Lower leg skin (tissue), 4 donors: ENCODE data around the gene MMADHC. TPM values are rescaled to one million over a fixed set of nuclear protein-coding genes. Genes with fewer than 3 reads are reported as not detected.

Experiments used
- DNase-seq, 2 donors: peaks; one replicate each; pipeline ENCODE4 v3.0.0-alpha.2; 2019; ENCODE audit warnings: low spot score in 2 of 2
- H3K4me3 ChIP-seq: fragments of 200-600 bp; sonication (generic); 2 replicates; pipeline ENCODE4 v1.5.1; 2017; ENCODE audit warnings: mild to moderate bottlenecking, low read depth; ENCODE audit not compliant: poor library complexity, severe bottlenecking
- POLR2A ChIP-seq, 2 donors: fragments of 450-650 bp; IDR thresholded peaks; one replicate each; pipeline ENCODE4 v1.6.1; 2016 to 2017; ENCODE audit warnings: antibody characterized with exemption in 2 of 2, mild to moderate bottlenecking in 1 of 2, moderate library complexity in 1 of 2
- WGBS, 2 donors: methylation state at CpG; one replicate each; pipeline ENCODE4 v1.1.5; 2018; 5-methylcytosine and 5-hydroxymethylcytosine counted together
- intact Hi-C: fragments of 100-400 bp; cut with DNase I; formaldehyde crosslinking; loops from one replicate; pipeline ENCODE4 v1.15.0; 2023; ENCODE audit warnings: low total_unique reads
- total RNA-seq, 4 donors: library from RNA; depleted of rRNA; stranded (reverse); fragments of >200 nt; gene quantifications; one replicate each; pipeline ENCODE4 v1.1.0, GENCODE V29; 2016
- TF ChIP-seq, protein P1 (sequence below), 3 donors: fragments of 450-650 bp; IDR thresholded peaks; one replicate each; pipeline ENCODE4 v1.5.1; 2016; ENCODE audit warnings: antibody characterized with exemption in 3 of 3, mild to moderate bottlenecking in 3 of 3, moderate library complexity in 2 of 3

MMADHC gene
- total RNA-seq, 4 donors from 2014 or later: 66.3 to 118 (median 95.4) TPM

- intact Hi-C loops: no loop called here
- no peak for DNase-seq
- TF ChIP-seq POLR2A (IDR thresholded peaks at IDR 0.05): no peak
- TF ChIP-seq, protein P1, sequence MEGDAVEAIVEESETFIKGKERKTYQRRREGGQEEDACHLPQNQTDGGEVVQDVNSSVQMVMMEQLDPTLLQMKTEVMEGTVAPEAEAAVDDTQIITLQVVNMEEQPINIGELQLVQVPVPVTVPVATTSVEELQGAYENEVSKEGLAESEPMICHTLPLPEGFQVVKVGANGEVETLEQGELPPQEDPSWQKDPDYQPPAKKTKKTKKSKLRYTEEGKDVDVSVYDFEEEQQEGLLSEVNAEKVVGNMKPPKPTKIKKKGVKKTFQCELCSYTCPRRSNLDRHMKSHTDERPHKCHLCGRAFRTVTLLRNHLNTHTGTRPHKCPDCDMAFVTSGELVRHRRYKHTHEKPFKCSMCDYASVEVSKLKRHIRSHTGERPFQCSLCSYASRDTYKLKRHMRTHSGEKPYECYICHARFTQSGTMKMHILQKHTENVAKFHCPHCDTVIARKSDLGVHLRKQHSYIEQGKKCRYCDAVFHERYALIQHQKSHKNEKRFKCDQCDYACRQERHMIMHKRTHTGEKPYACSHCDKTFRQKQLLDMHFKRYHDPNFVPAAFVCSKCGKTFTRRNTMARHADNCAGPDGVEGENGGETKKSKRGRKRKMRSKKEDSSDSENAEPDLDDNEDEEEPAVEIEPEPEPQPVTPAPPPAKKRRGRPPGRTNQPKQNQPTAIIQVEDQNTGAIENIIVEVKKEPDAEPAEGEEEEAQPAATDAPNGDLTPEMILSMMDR (IDR thresholded peaks at IDR 0.05): no peak
- WGBS, 2 donors: 91 to 93% methylated on average over 5 of the region's 5 CpGs
- H3K4me3 ChIP-seq: no peak overlapping the region
Observed at GRCh38 chr2:149540138-149540537, 47.4 kb downstream of the MMADHC start.

- 43 to 52% methylated on average over 8 of the region's 8 CpGs for WGBS, 2 donors
- H3K4me3 ChIP-seq: no peak overlapping the region
- DNase-seq: peak in 1 of 2 donors; percentile 27
- TF ChIP-seq, protein P1 (IDR thresholded peaks at IDR 0.05): no peak
- TF ChIP-seq POLR2A (IDR thresholded peaks at IDR 0.05): no peak
- intact Hi-C loops: no loop called here
Observed at GRCh38 chr2:149538138-149538833, 49.3 kb downstream of the MMADHC start.

GRCh38 chr2:149537092-149537726 is 50.4 kb downstream of the MMADHC start:
- TF ChIP-seq, protein P1 (IDR thresholded peaks at IDR 0.05): no peak
- no peak for TF ChIP-seq POLR2A (IDR thresholded peaks at IDR 0.05)
- no peak for DNase-seq
- no peak overlapping the region for H3K4me3 ChIP-seq
- intact Hi-C loops: no loop called here
- 0% methylated on average over 1 of the region's 1 CpG for WGBS, 2 donors

DNA sequence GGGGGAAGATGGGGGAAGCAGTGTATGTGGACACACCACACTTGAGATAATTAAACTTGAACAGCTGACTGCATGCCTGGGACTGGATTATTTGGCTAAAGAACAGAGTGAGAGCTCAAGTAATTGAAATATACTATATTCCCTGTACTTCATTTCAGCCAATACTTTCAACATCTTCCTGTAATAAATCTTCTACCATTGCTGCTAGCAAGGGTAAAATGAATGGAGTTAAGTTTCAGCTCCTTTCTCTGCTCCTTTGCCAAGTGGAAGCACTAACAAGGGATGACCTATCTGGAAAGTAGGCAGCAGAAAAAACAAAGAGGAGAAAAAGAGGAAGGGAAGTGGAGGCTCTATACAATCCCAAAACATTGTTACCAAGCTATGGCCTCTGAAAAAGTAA is 50.9 kb downstream of the MMADHC start:
- intact Hi-C loops: no loop called here
- TF ChIP-seq POLR2A (IDR thresholded peaks at IDR 0.05): no peak
- TF ChIP-seq, protein P1 (IDR thresholded peaks at IDR 0.05): no peak
- no peak overlapping the region for H3K4me3 ChIP-seq
- no peak for DNase-seq

DNA sequence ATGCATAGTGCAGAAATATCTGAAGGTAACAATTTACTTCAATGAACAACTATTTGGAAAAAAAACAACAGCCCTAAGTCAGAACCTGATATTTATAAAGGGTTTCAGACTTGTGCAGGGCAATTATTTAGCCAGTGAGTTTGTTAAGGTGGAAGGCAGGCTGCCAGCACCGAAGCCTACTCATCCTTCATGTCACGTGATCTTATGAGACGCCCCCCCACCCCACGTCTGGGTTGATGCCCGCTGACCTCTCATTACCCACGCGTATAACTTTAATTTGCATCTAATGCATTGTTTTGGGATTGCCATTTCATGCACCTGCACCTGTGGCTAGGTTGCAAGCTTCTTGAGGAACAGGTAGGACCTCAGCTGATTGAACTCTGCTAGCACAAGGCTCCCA is 52.9 kb downstream of the MMADHC start:
- 89 to 90% methylated on average over 7 of the region's 7 CpGs for WGBS, 2 donors
- intact Hi-C loops: no loop called here
- TF ChIP-seq, protein P1 (IDR thresholded peaks at IDR 0.05): no peak
- no peak overlapping the region for H3K4me3 ChIP-seq
- no peak for DNase-seq
